Thymus (tissue), 11 donors: Measurements from ENCODE around the gene UBTD1. TPM values are rescaled to one million over a fixed set of nuclear protein-coding genes. Genes with fewer than 3 reads are reported as not detected.

Source experiments
- DNase-seq, 9 donors: peaks; one replicate each; pipeline ENCODE4 v3.0.0-alpha.2; 2013; ENCODE audit warnings: low spot score in 9 of 9, low read depth in 6 of 9, missing footprints in 1 of 9
- H3K27ac ChIP-seq, 2 donors: one replicate each; pipeline ENCODE4 v1.5.1; 2013; ENCODE audit warnings: control low read depth in 1 of 2, low read depth in 1 of 2, low read length in 1 of 2, mild to moderate bottlenecking in 1 of 2, moderate library complexity in 1 of 2
- H3K27me3 ChIP-seq, 2 donors: one replicate each; pipeline ENCODE4 v1.5.1; 2013; ENCODE audit warnings: low read length in 1 of 2; ENCODE audit not compliant: control insufficient read depth in 2 of 2, insufficient read depth in 1 of 2
- H3K36me3 ChIP-seq, 2 donors: one replicate each; pipeline ENCODE4 v1.5.1; 2013; ENCODE audit warnings: low read length in 1 of 2, mild to moderate bottlenecking in 1 of 2, moderate library complexity in 1 of 2; ENCODE audit not compliant: control insufficient read depth in 2 of 2, insufficient read depth in 2 of 2
- H3K4me1 ChIP-seq, 2 donors: one replicate each; pipeline ENCODE4 v1.5.1; 2013; ENCODE audit warnings: low read length in 2 of 2; ENCODE audit not compliant: control insufficient read depth in 2 of 2, insufficient read depth in 2 of 2
- H3K4me3 ChIP-seq, 2 donors: one replicate each; pipeline ENCODE4 v1.5.1; 2013; ENCODE audit warnings: low read length in 2 of 2, control low read depth in 1 of 2, mild to moderate bottlenecking in 1 of 2
- H3K9me3 ChIP-seq, 2 donors: one replicate each; pipeline ENCODE4 v1.5.1; 2013; ENCODE audit warnings: low read length in 1 of 2, mild to moderate bottlenecking in 1 of 2; ENCODE audit not compliant: control insufficient read depth in 2 of 2, insufficient read depth in 1 of 2
- WGBS: extraction: QIAGEN DNeasy Blood & Tissue Kit; methylation state at CpG from one replicate; pipeline ENCODE4 v1.1.7; 2013; 5-methylcytosine and 5-hydroxymethylcytosine counted together
- polyA plus RNA-seq: library from polyadenylated mRNA; stranded (reverse); fragments of 200-250 nt; gene quantifications from one replicate; pipeline ENCODE4 v1.2.3, GENCODE V29; 2013
- total RNA-seq: library from RNA; stranded (reverse); fragments of 120-200 nt; gene quantifications from one replicate; pipeline ENCODE4 v1.2.4, GENCODE V29; 2013
- donor health status: healthy.

UBTD1 gene
- total and polyA plus RNA-seq, 2 donors = 2.5 to 7.8 TPM

- peaks cover 0 to 8% of the 10 kb centered on the region in 2 donors for H3K36me3 ChIP-seq
- H3K27me3 ChIP-seq = peaks cover 3 to 4% of the 10 kb centered on the region in 2 donors
- DNase-seq = no peak
- WGBS = 82% methylated on average over 2 of the region's 2 CpGs
- H3K9me3 ChIP-seq = peaks cover 0 to 2% of the 10 kb centered on the region in 2 donors
- no peak overlapping the region for H3K27ac ChIP-seq
- H3K4me1 ChIP-seq = peaks cover 10 to 27% of the 10 kb centered on the region in 2 donors
- no peak overlapping the region for H3K4me3 ChIP-seq
These were observed 4.6 kb upstream of the UBTD1 start for GRCh38 chr10:97494151-97494550.

- peak in 7 of 9 donors; percentile 18 to 74 (median 31) for DNase-seq
- Histone ChIP-seq H3K4me1 (peaks cover 14 to 34% of the 10 kb centered on the region in 2 donors), H3K36me3 (peaks cover 0 to 8% of the 10 kb centered on the region in 2 donors), H3K4me3 (no peak overlapping the region), H3K27me3 (peaks cover 11 to 13% of the 10 kb centered on the region in 2 donors), H3K27ac (peak overlapping the region; percentile 73 to 74), H3K9me3 (peaks cover 0 to 4% of the 10 kb centered on the region in 2 donors)
- 56% methylated on average over 7 of the region's 7 CpGs for WGBS
These were observed 3.7 kb upstream of the UBTD1 start for GRCh38 chr10:97494863-97495506.

DNA sequence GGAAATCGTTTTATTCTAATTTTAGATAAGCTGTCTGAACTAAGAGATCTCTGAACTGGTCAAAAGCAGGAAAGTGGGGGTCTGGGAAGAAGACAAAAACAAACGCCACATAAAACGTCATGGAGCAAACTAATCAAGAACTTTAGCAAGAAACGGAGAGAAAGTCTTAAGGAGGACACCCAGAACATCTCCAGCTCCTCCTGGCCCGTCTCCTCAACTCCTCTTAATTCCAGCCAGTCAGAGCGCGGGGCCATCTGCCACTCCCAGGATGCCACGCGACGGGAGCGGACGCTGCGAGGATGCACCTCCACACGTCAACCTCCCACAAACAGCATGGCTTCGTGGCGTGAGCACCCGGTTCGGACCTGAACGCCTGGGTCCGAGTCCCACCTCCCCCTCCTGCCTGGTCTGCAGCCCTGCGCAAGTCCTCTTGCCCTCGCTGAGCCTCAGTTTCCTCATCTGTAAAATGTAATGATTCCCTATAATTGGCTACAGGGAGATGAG is 1.1 kb upstream of the UBTD1 start:
- H3K4me1 ChIP-seq = peaks cover 14 to 30% of the 10 kb centered on the region in 2 donors
- under 1% methylated on average over 22 of the region's 22 CpGs for WGBS
- peaks cover 25 to 39% of the 10 kb centered on the region in 2 donors for H3K27me3 ChIP-seq
- peaks cover 0 to 4% of the 10 kb centered on the region in 2 donors for H3K9me3 ChIP-seq
- H3K27ac ChIP-seq = peak overlapping the region; percentile 97 to 99
- H3K36me3 ChIP-seq = peaks cover 0 to 8% of the 10 kb centered on the region in 2 donors
- peak overlapping the region; percentile 94 to 100 for H3K4me3 ChIP-seq
- DNase-seq = peak in 7 of 9 donors; percentile 26 to 76 (median 53)

GRCh38 chr10:97498076-97498840 is 466 bp upstream of the UBTD1 start, which contains the start of gene MMS19:
MMS19 (minus strand) TSS chr10:97498422; CDS start chr10:97498384, 38 bp downstream.
- peaks cover 0 to 4% of the 10 kb centered on the region in 2 donors for H3K9me3 ChIP-seq
- WGBS = under 1% methylated on average over 73 of the region's 73 CpGs
- peak within 1 kb of the TSS; percentile 94 to 100 for H3K4me3 ChIP-seq
- H3K27ac ChIP-seq = peak within 1 kb of the TSS; percentile 97 to 99
- peak; percentile 83 to 99 (median 97) for DNase-seq
- peaks cover 25 to 42% of the 10 kb centered on the region in 2 donors for H3K27me3 ChIP-seq
- H3K4me1 ChIP-seq = peaks cover 14 to 30% of the 10 kb centered on the region in 2 donors
- H3K36me3 ChIP-seq = peaks cover 0 to 3% of the 10 kb centered on the region in 2 donors

DNA sequence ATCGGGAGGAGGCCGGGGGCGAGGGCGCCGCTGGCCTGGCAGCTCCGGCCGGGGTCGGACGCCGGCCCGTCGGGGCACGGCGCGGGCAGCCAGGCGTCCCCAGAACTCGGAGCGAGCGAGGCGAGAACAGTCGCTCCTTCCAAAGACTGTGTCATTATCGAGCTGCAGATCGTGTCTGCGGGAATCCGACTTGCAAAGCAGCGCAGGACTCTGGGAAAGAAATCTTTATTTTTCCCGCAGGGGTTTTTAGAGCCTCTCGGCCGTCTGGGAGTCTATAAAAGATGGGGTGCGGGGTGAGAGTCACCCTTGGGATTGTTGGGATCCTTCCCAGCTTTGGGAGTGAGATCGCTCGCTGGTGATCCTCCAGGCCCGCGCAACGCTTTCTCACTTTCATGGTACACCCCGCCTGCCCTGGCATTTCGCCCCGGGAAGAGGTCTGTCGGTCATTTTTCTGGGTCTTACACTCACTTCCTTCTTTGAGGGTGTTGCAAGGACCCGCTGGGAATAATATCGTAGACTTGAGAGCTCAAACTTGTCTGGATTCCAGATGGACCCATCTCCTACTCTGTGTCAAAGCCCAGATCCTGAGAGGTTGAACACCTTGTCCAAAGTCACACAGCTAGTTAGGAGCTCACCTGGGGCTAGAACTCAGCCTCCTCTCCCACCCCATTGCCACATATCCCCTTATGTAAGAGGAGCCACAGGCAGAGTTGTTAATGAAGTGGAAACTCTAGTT is 1.0 kb downstream of the UBTD1 start:
- WGBS = 6% methylated on average over 41 of the region's 41 CpGs
- peak overlapping the region; percentile 53 to 94 for H3K4me3 ChIP-seq
- H3K9me3 ChIP-seq = peaks cover 0 to 4% of the 10 kb centered on the region in 2 donors
- H3K27ac ChIP-seq = peak overlapping the region in 1 of 2 donors; percentile 21
- peaks cover 14 to 29% of the 10 kb centered on the region in 2 donors for H3K4me1 ChIP-seq
- peaks cover 25 to 47% of the 10 kb centered on the region in 2 donors for H3K27me3 ChIP-seq
- H3K36me3 ChIP-seq = peaks cover 0 to 2% of the 10 kb centered on the region in 2 donors
- peak in 1 of 9 donors; percentile 13 for DNase-seq

DNA sequence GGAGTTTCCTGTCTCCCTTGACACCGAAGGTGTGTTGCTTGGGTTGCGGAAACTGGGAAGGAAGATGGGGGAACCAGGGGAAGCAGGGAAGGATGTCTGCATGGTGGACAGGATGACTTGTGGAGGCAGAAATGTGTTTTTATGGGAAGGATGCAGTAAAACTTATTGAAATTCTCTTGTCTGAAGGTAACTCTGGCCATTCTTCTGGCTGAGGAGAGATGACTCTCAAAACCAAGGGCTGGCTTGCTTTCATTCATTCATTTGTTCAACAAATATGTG is 1.5 kb downstream of the UBTD1 start:
- H3K4me3 ChIP-seq = no peak overlapping the region
- WGBS = 59% methylated on average over 2 of the region's 2 CpGs
- peaks cover 25 to 47% of the 10 kb centered on the region in 2 donors for H3K27me3 ChIP-seq
- H3K4me1 ChIP-seq = peaks cover 10 to 24% of the 10 kb centered on the region in 2 donors
- peaks cover 0 to 4% of the 10 kb centered on the region in 2 donors for H3K9me3 ChIP-seq
- no peak for DNase-seq
- H3K36me3 ChIP-seq = peaks cover 0 to 2% of the 10 kb centered on the region in 2 donors
- no peak overlapping the region for H3K27ac ChIP-seq

- Histone ChIP-seq H3K27me3 (peaks cover 25 to 51% of the 10 kb centered on the region in 2 donors), H3K27ac (no peak overlapping the region), H3K9me3 (peaks cover 0 to 4% of the 10 kb centered on the region in 2 donors), H3K4me3 (no peak overlapping the region), H3K36me3 (no peaks in the 10 kb centered on the region), H3K4me1 (peaks cover 4 to 9% of the 10 kb centered on the region in 2 donors)
- no peak for DNase-seq
- WGBS = 97% methylated on average over 6 of the region's 6 CpGs
These were observed 4.2 kb downstream of the UBTD1 start for GRCh38 chr10:97502916-97503315.

DNA sequence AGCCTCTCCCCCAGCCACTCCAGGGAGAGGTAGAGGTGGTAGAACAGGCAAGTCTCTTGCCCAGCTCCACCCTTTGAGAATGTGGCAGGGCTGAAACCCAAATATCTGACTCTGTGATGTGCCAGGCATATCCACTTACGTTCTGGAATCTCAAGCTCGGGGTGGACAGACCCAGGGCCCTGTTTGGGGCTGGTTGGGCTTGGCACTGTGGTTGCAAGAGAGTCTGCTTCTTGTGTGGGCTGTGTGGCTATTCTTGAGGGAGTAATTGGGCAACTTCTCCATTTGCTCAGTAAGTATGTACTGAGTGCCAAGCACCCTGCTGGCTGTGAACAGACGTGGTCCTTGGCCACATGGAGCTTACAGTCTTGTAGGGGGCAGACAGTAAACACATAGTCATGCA is 4.7 kb downstream of the UBTD1 start:
- Histone ChIP-seq H3K27ac (no peak overlapping the region), H3K36me3 (no peaks in the 10 kb centered on the region), H3K4me1 (peaks cover 4 to 9% of the 10 kb centered on the region in 2 donors), H3K4me3 (no peak overlapping the region), H3K9me3 (peaks cover 0 to 4% of the 10 kb centered on the region in 2 donors), H3K27me3 (peaks cover 25 to 51% of the 10 kb centered on the region in 2 donors)
- no peak for DNase-seq
- WGBS = 86% methylated on average over 3 of the region's 3 CpGs
